MG63 (cell line): ENCODE results near the gene CD82. TPM values are rescaled to one million over a fixed set of nuclear protein-coding genes. Genes with fewer than 3 reads are reported as not detected.

ENCODE experiments used
- DNase-seq: peaks from one replicate; pipeline ENCODE4 v3.0.0-alpha.2; 2020
- H3K27me3 ChIP-seq: fragments of 250-450 bp; sonication (Bioruptor Pico); 2 replicates; pipeline ENCODE4 v1.5.1; 2020; ENCODE audit warnings: mild to moderate bottlenecking, moderate library complexity
- H3K36me3 ChIP-seq: fragments of 250-450 bp; sonication (Bioruptor Pico); 2 replicates; pipeline ENCODE4 v1.5.1; 2020; ENCODE audit warnings: mild to moderate bottlenecking, moderate library complexity
- H3K4me3 ChIP-seq: fragments of 250-450 bp; sonication (Bioruptor Pico); 2 replicates; pipeline ENCODE4 v1.5.1; 2020; ENCODE audit warnings: mild to moderate bottlenecking, moderate library complexity
- H3K9me3 ChIP-seq: fragments of 250-450 bp; sonication (Bioruptor Pico); 2 replicates; pipeline ENCODE4 v1.5.1; 2020; ENCODE audit warnings: mild to moderate bottlenecking, moderate library complexity
- total RNA-seq: library from RNA; depleted of rRNA; stranded (reverse); fragments of >200 nt; shearing (Covaris generic); gene quantifications from 2 replicates; pipeline ENCODE4 v1.2.3, GENCODE V29; 2014; ENCODE audit warnings: low replicate concordance

The CD82 gene
- total RNA-seq, 1 experiment from 2014 or later: 61.3 TPM

DNA sequence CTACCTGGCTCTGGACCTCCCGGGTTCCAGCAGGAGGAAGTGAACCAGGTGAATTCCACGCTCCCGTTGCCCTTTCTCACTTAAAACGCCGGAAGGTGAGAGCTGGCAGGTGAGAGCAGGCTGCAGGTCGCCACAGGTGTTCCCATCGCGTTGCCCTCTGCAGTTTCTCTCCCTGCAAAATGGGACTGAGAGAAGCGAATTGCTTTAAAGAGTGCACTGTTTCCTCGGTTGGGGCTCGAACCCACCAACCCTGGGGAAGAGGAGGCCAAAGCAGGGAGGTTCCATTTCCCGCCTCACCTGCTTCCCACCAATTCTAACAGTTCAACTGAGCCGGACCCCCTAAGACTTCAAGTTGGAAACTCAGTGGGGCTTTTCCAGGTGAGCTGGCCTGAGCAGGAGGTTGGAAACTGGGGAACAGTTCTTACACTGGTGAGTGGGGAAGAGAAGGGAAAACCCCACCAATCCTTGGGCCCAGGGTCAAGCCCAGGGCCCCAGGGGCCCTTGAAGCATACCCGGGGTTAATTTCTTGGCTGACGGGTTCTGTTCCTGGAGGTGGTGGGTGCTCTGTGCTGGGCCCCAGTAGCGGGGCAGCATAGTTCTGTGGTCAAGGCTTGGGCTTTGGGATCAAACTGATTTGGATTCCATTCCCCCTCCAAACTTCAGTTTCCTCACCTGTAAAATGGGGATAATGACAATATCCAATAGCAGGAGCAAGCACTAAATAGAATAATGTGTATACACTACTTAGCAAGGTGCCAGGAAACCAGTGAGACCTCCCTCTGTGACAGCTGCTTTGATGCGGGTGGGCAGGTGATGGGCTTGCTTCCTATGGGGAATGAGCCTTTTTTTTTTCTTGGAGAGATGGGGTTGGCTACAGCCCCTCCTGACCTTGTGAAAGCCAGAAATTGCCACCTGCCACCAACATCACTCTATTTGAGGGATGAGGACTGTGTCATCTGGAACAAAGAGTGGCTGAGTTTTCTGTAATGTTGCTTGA is 788 bp downstream of the CD82 start:
- H3K27me3 ChIP-seq: no peaks in the 10 kb centered on the region
- peak overlapping the region; percentile 56 for H3K4me3 ChIP-seq
- no peaks in the 10 kb centered on the region for H3K9me3 ChIP-seq
- no peaks in the 10 kb centered on the region; the same call in 1 of the 2 replicates for H3K36me3 ChIP-seq
- no peak for DNase-seq

GRCh38 chr11:44566952-44567875 is 1.8 kb downstream of the CD82 start:
- Histone ChIP-seq H3K4me3 (no peak overlapping the region), H3K36me3 (no peaks in the 10 kb centered on the region; the same call in 1 of the 2 replicates), H3K9me3 (no peaks in the 10 kb centered on the region), H3K27me3 (no peaks in the 10 kb centered on the region)
- DNase-seq: no peak

DNA sequence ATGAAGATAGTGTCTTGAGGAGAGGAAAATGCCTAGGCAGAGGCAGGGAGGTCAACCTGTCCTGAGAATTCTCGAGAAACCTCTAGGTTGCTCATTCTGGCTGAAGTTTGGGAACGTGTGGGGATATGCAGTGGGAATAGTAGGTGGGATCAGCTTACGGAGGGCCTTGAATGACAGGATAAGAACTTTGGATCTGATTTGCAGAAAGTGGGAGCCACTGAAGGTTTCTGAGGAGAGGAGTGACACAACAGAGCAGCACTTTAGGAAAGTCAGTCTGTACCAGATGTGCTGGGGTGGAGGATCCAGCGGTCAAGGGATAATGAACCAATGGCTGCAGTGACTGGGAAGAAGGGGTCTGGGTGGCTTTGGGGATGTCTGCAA is 2.4 kb downstream of the CD82 start:
- no peak for DNase-seq
- Histone ChIP-seq H3K9me3 (no peaks in the 10 kb centered on the region), H3K36me3 (no peaks in the 10 kb centered on the region; the same call in 1 of the 2 replicates), H3K27me3 (no peaks in the 10 kb centered on the region), H3K4me3 (no peak overlapping the region)

DNA sequence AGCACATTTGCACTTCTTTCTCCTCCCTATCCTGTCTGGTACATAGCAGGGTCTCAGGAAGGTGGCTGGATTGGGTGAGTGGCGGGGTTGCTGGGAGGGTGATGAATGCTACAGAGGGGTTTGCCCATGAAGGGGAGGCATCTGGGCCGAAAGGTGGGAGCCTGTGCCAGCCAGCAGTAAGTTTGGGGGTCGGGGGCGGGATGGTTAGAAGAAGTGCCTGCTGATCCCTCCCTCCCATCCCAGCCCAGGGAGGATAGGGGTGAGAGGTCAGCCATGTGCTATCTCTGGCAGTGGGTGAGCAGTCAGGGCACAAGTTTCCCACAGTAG is 2.8 kb downstream of the CD82 start:
- Histone ChIP-seq H3K4me3 (no peak overlapping the region), H3K9me3 (no peaks in the 10 kb centered on the region), H3K27me3 (no peaks in the 10 kb centered on the region), H3K36me3 (no peaks in the 10 kb centered on the region; the same call in 1 of the 2 replicates)
- no peak for DNase-seq

- Histone ChIP-seq H3K4me3 (no peak overlapping the region), H3K27me3 (no peaks in the 10 kb centered on the region), H3K36me3 (no peaks in the 10 kb centered on the region; the same call in 1 of the 2 replicates), H3K9me3 (no peaks in the 10 kb centered on the region)
- peak; percentile 94 for DNase-seq
Observed at GRCh38 chr11:44568658-44569473, 3.4 kb downstream of the CD82 start.

DNA sequence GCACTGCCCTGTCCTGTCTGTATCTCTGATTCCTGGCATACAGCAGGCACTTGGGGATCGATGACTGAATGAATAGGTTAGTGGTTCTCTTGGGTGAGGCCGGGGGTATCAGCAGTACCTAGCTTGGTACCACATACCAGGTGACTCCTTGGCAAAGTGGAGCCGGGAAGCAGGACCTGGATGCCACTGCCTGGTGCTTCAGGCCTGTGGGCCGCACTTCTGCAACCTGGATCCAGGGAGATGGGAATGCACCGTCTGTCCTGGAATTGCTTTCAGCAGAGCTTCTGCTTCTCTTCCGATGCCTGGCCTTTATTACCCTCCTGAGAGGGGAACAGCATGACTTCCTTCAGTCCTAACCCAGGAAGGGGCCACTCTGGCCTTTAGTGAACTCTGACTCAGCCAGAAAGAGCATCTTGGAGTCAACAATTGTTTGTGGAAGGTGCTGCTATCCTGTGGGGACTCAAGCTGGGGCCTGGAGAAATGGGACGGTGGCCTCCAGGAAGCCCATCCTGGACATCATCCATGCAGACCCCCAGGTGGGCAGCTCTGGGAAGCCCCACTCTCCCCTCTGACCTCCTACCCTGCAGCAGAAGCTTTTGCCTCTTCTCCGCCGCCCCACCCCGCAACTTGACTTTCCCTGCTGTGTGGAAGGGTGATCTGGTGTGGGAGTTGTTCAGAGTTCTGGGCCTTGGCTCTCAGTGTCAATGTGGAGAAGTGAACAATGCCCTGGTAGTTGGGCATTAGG is 5.1 kb downstream of the CD82 start:
- no peaks in the 10 kb centered on the region for H3K9me3 ChIP-seq

DNA sequence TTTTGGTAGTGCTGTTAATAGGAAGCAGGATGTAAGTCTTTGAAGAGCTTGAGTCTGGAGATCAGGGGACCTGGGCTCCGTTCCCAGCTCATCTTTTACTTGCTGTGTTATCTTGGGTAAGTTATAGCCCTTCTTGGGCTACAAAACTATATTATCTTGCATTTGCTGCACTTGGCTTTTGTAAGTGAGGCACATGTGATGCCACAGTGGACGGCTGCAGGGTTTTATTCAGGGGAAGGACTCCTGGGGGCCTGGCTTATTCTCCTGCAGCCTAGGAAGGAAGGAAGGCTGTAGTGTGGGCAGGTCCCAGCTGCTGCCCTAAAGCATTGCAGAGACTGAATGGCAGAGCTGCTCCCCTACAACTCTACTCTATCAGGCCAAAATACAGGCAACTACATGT is 6.4 kb downstream of the CD82 start:
- Histone ChIP-seq H3K4me3 (no peak overlapping the region), H3K9me3 (no peaks in the 10 kb centered on the region), H3K36me3 (no peaks in the 10 kb centered on the region; the same call in 1 of the 2 replicates), H3K27me3 (no peaks in the 10 kb centered on the region)
- DNase-seq: no peak

More for the DNA sequence above, 5.1 kb downstream of the CD82 start:
- Histone ChIP-seq H3K4me3 (no peak overlapping the region), H3K36me3 (no peaks in the 10 kb centered on the region; the same call in 1 of the 2 replicates), H3K27me3 (no peaks in the 10 kb centered on the region)
- DNase-seq: no peak

DNA sequence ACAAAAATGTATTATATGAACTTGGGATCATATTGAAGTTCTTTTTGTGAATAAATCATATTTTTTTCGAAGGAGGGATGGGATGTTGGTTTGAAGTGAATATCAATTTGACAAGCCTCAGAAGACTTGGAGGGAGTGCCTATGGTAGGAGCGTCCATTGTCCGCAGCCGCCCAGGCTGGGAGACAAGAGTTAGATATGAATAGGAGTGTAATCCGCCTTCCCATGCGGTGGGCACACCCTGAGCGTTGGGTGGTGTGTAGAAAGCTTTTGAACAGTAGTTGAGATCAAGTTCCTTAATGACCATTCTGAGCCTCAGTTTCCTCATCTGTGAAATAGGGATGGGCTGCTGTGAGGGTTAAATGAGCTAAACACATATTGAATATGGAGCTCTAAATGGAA is 7.0 kb downstream of the CD82 start:
- Histone ChIP-seq H3K27me3 (no peaks in the 10 kb centered on the region), H3K9me3 (no peaks in the 10 kb centered on the region), H3K4me3 (no peak overlapping the region), H3K36me3 (no peaks in the 10 kb centered on the region; the same call in 1 of the 2 replicates)
- DNase-seq: no peak

DNA sequence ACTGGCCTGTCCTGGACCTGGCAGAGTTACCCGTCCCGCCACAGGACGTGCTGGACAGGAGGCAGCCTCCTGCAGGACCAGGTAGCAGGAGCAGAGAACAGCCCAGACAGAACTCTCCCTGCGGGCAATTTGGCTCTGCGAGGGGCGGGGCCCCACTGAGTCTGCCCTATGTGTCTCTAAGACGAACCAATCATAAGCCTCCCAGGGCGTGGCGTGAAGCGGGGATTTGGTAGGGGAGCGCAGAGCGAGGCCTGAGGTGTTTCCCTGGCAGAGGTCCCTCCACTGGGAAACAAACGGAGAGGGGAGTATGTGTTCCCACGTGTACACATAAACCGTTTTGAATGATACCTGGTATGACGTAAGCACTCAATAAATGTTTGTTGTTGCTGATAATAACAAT is 7.4 kb downstream of the CD82 start:
- DNase-seq: no peak
- no peak overlapping the region for H3K4me3 ChIP-seq
- H3K36me3 ChIP-seq: no peaks in the 10 kb centered on the region; the same call in 1 of the 2 replicates

GRCh38 chr11:44573333-44573732 is 7.9 kb downstream of the CD82 start:
- H3K9me3 ChIP-seq: no peaks in the 10 kb centered on the region
- no peaks in the 10 kb centered on the region for H3K27me3 ChIP-seq
- DNase-seq: peak; percentile 32
- H3K4me3 ChIP-seq: no peak overlapping the region
- H3K36me3 ChIP-seq: no peaks in the 10 kb centered on the region; the same call in 1 of the 2 replicates

More for the DNA sequence above, 7.4 kb downstream of the CD82 start:
- no peaks in the 10 kb centered on the region for H3K27me3 ChIP-seq
- no peaks in the 10 kb centered on the region for H3K9me3 ChIP-seq

- H3K36me3 ChIP-seq: no peaks in the 10 kb centered on the region; the same call in 1 of the 2 replicates
- H3K27me3 ChIP-seq: no peaks in the 10 kb centered on the region
- no peaks in the 10 kb centered on the region for H3K9me3 ChIP-seq
- DNase-seq: no peak
- no peak overlapping the region for H3K4me3 ChIP-seq
Observed at GRCh38 chr11:44574610-44575287, 9.3 kb downstream of the CD82 start.

- H3K36me3 ChIP-seq: no peaks in the 10 kb centered on the region; the same call in 1 of the 2 replicates
- H3K9me3 ChIP-seq: no peaks in the 10 kb centered on the region
- no peak overlapping the region for H3K4me3 ChIP-seq
- no peaks in the 10 kb centered on the region for H3K27me3 ChIP-seq
- peak; percentile 47 for DNase-seq
Observed at GRCh38 chr11:44575288-44575672, 9.8 kb downstream of the CD82 start.

- no peak for DNase-seq
- H3K4me3 ChIP-seq: no peak overlapping the region
- no peaks in the 10 kb centered on the region for H3K9me3 ChIP-seq
- no peaks in the 10 kb centered on the region for H3K27me3 ChIP-seq
- no peaks in the 10 kb centered on the region; the same call in 1 of the 2 replicates for H3K36me3 ChIP-seq
Observed at GRCh38 chr11:44575962-44576361, 10.5 kb downstream of the CD82 start.

DNA sequence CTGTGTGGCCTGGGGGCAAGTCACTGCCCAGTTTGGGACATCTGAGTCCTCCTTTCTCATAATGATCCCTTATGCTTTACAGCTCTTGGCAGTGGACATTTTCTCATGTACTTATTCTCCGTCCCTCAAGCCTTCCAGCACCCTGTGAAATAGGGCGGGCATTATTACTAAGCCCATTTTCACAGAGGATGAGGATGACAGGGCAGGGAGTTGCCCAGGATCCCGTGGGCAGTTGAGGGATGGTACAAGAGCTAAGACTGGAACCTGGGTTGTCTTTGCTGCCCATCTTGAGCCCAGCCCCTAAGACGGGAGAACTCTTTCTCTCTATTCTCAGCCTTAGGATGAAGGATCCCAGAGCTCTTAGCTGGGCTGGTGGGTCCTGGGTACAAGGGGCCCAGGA is 11.2 kb downstream of the CD82 start:
- Histone ChIP-seq H3K9me3 (no peaks in the 10 kb centered on the region), H3K4me3 (no peak overlapping the region), H3K36me3 (no peaks in the 10 kb centered on the region; the same call in none of the 2 replicates), H3K27me3 (no peaks in the 10 kb centered on the region)
- DNase-seq: no peak

GRCh38 chr11:44577231-44577830 is 11.9 kb downstream of the CD82 start:
- H3K27me3 ChIP-seq: no peaks in the 10 kb centered on the region
- no peak overlapping the region for H3K4me3 ChIP-seq
- peaks cover 5% of the 10 kb centered on the region for H3K36me3 ChIP-seq
- H3K9me3 ChIP-seq: no peaks in the 10 kb centered on the region
- DNase-seq: peak; percentile 39
